HG03432 (cell line): ENCODE measurements around the gene ACTA1.
"Not testable (repeated sequence)": the region's sequence is repeated elsewhere in the genome, so short reads cannot be mapped to it uniquely, and the experiment has no call there.

Source experiments
- ATAC-seq: cut with Tn5 transposase; IDR thresholded peaks from one replicate; pipeline ENCODE4 v1.9.1; 2021; ENCODE audit warnings: mild to moderate bottlenecking, moderate library complexity; ENCODE audit not compliant: unreplicated experiment

Gene ACTA1

DNA sequence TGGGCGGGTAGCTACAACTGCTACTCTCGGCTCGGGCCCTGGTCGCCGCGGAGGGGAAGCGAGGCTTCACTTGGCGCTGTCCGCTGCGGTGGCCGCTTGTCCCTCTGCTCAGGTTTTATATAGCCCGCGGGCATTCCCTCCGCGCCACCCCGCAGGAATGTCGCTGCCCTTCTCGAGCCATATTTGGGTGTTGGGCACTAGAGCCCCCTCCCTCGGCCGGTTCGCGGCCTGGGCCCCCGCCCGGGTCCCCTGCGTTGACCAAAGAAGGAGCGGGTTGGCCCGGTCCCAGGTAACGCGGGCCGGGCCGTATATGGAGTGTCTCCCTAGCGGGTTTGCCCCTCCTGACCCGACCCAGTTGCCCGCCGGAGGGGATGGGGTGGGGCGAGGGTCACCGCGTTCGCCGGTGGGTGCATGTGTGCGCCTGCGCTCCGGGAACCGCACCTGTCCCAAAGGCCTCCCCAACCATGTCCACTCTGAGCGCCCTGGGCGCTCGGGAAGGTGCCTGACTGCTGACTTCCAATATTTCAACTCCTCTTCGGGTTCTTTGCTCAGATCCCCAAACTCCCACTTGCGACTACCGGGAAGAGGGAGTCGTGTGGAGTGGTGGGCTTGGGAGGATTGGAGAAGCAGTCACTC lies at the start of gene ACTA1:
Gene ACTA1, minus strand, starts transcription at position 90 of the 636 bp plus-strand sequence. CDS start 979 bp downstream, outside the sequence.
- no peak for ATAC-seq

DNA sequence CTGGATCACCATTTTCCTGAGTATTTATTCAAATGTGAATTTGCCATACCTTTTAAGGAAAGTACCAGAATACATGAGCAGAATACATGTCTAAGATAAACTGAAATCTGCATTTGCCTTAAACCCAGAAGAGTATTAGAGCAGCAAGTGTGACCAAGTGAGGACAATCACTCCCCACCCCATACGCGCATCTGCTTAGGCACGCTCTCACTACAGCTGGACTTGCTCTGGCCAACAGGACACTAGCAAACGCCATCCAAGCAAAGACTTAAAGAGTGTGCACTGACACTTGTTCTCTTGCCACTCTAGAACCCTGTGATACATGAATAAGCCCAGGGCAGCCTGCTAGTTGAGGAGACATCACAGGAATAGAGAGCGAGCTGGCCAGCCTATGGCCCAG lies 48.6 kb upstream of the ACTA1 start:
- no peak for ATAC-seq

DNA sequence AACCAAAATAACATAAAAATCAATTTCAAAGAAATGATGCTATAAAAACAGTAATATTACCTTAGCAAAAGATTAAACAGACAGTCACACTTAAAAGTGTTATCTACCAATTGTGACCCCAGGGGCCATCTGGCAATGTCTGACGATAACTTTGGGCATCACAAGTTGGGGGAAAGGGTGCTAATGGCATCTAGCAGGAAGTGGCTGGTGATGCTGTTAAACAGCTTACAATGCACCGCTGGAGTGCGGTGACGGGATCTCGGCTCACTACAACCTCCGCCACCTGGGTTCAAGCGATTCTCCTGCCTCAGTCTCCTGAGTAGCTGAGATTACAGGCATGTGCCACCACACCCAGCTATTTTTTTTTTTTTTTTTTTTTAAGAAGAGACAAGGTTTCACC lies 46.6 kb upstream of the ACTA1 start:
- ATAC-seq, result no peak

DNA sequence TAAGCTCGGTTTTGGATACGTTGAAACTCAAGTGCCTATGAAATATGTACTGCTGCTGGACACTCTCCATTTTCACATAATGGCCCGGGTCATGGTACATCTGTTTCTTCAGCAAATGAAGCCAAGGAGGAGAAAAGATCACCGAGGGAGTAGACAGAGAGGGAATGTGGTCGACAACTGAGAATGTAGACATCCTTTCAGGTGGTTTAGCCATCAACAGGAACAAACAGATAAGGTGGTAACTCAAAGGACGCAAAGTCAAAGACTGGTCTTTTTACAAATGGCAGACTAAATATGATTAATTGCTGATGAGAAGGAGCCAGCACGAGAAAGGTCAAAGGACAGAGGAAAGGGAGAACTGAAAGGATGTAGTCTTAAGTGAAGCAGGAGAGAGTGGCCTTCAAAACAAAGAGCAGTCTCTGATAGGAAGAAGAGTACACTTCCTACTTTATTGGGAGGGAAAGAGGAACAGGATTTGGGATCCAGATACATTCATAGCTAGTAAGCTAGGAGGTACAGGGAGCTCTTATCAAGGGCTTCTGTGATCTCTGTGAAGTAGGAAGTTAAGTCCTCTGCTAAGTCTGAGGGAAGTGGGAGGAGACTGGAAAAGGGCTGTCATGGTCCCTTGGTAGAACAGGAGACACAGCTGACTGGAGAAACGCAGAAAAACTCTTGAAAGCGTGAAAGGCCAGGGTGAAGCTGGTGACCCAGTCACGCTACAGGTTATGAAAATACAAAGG lies 45.9 kb upstream of the ACTA1 start:
- ATAC-seq, result peak; percentile 80

DNA sequence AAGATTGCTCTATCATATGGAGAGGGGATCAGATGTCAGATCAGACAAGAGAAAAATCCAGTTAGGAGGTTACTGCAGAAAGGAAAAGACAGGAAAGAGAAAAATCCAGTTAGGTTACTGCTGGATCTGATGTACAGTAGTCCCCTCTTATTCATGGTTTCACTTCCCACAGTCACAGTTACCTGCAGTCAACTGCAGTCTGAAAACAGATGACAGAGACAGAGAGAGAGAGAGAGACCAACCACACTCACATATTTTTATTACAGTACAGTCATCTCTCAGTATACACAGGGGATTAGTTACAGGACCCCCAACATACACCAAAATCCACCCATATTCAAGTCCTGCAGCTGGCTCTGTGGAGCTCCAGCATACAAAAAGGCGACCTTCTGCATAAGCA lies 45.0 kb upstream of the ACTA1 start:
- ATAC-seq, result peak; percentile 78

DNA sequence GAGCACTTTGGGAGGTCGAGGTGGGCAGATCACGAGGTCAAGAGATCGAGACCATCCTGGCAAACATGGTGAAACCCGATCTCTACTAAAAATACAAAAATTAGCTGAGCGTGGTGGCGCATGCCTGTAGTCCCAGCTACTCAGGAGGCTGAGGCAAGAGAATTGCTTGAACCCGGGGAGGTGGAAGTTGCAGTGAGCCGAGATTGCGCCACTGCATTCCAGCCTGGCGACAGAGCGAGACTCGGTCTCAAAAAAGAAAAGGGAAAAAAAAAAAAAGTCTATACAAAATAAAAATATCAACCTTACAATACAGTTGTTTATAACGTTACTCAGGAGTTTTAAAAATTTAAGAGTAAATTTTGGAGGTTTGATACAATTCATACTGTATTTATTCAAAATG lies 42.0 kb upstream of the ACTA1 start:
- ATAC-seq, result not testable (repeated sequence)

DNA sequence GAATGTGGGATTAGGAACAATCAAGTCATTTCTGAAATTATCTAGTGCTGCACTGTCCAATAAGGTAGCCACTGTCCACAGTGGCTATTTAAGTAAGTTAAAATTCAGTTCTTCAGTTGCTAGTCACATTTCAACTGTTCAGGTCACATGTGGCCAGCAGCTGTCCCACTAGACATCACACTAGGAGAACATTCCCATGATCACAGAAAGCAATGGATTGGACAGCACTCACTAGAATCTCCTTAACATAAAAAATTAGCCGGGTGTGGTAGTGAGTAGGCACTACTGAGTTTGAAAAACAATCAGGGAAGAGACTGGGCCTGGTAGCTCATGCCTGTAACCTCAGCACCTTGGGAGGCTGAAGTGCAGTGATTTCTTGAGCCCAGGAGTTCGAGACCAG lies 40.6 kb upstream of the ACTA1 start:
- ATAC-seq, result no peak

DNA sequence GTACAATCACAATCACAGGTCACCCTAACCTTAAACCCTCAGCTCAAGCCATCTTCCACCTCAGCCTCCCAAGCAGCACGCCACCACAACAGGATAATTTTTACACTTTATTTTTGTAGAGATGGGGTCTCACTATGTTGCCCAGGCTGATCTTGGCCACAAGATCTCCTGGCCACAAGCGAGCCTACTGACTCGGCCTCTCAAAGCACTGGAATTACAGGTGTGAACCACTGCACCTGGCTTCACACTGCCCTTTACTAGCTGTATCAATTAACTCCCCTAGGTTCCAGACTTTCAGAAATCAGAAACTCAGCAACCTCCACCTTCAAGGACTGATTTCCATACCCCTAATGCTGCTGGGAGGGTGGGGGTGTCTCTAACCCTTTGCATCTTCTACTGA lies 37.3 kb upstream of the ACTA1 start:
- no peak for ATAC-seq

DNA sequence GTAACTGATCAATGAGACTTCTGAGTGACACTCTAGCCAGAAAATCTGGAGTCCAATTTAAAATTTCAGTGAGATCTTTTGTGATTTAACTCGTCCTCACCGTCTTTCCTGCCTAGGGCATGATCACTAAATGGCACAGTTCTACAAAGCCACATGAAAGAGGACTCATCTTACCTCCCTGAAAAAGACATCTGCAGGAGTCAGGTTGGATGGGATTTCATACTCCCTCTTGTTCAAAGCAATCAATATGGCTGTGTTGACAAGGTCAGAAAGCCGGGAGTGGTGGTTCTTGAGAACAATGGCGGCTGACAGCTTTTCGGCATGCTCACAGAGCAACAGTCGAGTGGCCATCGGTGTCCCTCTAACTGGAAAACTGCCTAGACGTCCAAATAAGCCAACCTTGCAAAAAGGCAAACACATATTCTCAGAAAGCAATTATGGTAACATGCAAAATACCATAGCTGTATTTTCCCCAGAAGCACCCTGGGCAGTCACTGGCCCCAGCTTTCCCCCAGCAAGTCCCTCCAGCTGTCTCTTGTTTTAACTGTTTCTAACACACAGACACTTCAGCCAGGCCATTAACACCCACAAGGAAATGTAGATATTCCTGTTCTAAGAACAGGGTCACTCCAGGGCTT lies 36.6 kb upstream of the ACTA1 start:
- ATAC-seq, result no peak

DNA sequence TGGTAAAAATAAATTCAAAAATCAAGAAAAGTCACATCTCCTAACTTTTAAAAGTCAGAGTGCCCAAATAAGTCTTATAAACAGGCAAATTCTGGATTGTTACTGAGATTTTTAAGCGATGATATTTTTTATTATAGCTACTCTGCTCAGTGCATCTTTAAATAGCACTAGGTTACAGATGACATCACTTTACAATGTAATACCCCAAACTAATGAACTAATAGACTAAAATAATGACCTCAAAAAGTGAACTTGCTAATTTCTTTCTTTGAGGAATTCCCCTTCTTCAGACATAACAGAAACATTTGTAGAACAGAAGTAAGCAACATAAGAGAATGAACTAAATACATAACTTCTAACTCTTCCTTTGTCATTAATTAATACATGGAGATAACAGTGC lies 33.0 kb upstream of the ACTA1 start:
- no peak for ATAC-seq

DNA sequence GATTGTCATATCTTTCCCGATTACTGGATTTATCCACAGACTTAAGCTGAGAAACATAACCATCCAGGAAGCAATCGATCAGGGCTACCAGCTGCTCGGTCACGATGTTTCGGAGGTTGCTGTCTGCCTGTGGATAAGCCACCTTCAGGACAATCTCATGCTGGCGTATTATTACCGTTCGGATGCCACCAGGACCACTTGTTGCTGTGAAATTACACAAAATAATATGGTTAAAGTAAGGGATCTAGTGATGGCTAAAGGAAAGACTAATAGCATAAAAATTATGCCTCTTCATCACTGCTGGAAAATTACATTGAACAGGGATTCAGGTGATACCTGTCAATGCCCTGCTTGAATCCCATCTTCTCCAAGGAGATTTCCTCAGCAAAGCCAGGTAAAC lies 30.8 kb upstream of the ACTA1 start:
- ATAC-seq, result no peak

DNA sequence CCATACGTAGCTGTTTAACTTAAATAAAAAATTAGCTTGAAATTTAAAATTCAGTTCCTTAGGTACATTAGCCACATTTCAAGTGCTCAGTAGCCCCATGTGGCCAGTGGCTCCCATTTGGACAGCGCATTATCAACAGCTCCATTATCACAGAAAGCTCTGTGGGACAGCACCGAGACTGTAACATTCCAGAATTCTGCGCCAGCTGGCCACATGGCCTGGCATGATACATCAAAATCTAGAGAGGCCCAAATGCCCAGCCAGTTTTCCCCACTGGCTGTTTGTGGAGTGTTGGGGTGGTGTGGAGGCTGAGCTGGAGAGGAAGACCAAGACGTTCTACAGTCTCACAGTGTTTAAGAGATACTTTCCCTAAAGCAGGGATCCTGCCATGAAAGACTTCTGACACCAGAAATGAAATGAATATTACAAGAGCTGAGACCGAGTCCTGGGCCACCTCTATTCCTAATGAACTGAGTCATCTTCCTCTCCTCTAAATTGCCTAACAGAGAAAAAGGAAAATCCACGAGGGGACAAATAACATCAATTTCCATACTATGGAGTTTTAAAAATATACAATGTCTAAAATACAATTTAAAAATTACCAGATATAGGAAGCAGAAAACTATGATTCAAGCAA lies 27.3 kb upstream of the ACTA1 start:
- no peak for ATAC-seq

DNA sequence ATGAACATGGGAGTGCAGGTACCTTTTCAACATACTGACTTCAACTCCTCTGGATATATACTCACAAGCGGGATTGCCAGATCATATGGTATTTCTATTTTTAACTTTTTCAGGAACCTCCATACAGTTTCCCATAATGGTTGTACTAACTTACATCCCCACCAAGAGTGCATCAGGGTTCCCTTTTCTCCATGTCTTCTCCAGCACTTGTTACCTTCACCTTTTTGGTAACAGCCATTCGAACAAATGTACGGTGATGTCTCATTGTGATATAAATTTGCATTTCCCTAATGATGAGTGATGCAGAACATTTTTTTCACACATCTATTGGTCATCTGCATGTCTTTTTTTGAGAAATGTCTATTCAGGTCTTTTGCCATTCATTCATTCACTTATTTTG lies 25.9 kb upstream of the ACTA1 start:
- no peak for ATAC-seq

DNA sequence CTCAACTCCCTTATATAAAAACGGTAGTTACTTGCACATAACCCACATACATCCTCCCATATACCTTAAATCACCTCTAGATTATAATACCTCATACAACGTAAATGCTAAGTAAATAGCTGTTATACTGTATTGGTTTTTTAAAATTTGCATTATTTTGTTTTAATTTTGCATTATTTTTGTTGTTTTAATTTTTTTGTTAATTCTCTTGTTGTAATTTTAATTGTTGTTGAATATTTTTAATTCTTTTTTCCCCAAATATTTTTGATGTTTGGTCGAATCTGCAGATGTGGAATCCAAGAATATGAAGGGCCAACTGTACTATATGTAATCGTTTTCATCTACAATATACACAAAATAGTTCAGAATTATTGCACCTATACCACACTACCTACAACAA lies 23.5 kb upstream of the ACTA1 start:
- ATAC-seq, result no peak

DNA sequence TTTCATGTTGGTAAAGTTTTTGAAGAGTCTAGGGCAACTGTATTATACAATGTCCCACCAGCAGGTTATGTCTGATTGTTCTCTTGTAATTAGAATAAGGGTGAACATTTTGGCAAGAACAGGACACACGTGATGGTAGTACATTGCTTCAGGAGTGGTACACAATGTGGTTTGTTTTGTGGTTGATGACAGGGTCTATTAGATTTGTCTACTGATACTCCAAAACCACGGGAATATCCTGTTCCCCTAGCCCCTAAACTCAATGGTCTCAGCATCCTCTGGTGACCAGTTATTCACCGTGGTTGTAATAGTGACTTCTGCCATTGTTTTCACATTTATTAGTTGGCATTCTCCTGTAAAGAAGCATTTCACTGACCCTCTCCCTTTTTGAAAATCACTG lies 22.1 kb upstream of the ACTA1 start:
- ATAC-seq, result no peak

DNA sequence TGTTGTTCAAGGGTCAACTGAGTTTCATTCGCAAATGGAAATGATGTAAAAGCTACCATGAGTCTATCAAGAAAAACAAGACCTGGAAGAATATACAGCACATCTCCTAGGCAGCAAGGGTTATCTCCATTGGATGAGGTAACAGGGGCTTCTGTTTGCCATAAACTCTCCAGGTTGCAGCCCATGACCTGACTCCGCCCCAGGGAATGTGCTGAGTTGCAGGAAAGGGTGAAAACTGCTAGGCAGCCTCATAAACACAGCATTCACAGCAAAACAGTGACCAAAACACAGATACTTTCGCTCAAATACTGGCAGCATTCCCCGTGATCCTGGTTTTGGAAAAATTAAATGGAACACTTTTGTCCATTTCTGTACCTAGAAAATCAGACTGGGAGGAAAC lies 20.2 kb upstream of the ACTA1 start:
- ATAC-seq, result no peak

DNA sequence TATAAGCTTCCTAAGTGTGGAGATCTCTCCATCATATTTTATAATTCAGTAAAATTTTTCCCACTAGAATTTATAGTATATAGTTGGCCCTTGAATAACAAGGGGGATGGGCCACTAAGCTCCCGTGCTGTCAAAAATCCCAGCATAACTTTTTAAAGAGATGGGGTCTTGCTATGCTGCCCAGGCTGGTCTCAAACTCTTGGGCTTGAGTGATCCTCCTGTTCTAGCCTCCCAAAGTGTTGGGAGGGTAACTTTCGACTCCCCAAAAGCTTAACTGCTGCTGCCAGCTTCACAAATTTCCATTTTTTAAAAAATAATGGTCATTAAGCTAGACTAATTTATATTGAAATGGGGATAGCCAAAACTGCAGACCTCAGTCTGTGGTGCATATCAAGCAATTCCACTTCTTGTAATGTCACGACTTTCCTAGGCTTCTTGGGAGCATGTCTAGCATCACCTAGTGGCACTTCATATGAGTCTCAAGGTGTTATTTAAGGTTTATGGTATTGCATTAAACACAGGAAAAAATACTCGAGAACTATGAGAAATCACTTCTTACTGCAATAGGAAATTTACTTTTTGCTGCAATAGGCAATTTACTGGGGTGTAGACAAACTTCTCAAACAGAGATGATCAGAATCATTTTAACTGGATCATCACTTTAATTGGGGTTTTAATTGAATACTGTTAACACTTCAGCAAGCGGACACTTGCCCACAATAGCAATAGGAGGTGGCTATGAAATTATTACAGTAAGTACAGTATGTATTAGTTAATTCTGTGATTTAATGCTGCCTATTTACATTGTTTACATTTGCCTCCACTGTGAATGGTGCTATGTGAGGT lies 19.3 kb upstream of the ACTA1 start:
- no peak for ATAC-seq

DNA sequence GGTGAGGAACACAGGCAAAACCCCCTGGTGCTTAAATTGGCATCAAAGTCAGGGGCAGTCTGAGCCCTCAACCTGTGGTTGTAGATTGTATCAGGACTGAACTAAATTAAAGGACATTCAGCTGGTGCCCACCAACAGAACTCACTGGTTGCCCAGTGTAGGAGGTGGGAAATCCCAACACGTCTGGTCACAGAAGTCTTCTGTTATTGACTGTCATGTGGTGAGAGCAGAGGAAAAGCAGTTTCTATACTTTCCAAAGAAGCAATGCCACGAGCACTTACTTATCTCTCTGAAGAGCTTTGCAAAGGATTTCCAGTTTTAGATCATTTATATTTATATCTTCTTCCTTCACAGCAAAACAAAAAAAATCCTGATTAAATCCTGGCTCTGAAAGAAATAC lies 15.0 kb upstream of the ACTA1 start:
- ATAC-seq, result no peak

DNA sequence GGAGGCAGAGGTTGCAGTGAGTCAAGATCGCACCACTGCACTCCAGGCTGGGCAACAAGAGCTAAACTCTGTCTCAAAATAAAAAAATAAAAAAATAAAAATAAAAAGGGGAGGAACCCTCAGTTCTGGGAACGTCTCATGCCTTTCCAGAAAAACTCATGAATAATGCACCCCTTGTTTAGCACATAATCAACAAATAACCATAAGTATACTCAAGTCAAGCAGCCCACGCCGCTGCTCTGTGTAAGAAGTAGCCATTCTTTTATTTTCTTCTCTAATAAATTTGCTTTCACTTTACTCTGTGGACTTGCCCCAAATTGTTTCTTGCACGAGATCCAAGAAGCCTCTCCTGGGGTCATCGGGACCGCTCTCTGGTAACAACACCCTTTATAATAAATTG lies 14.5 kb upstream of the ACTA1 start:
- no peak for ATAC-seq

DNA sequence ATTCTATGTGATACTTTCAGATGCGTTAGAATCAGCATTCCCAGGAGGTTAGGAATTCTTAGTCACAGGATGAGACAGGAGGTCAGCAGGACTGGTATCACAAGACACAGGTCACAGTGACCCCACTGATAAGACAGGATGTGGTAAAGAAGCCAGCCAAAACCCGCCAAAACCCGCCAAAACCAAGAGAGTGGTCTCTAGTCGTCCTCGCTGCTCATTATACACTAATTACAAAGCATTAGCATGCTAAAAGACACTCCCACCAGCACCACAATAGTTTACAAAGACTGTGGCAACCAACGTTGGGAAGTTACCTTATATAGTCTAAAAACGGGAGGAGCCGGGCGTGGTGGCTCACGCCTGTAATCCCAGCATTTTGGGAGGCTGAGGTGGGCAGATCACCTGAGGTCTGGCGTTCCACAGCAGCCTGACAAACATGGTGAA lies 13.9 kb upstream of the ACTA1 start:
- no peak for ATAC-seq

DNA sequence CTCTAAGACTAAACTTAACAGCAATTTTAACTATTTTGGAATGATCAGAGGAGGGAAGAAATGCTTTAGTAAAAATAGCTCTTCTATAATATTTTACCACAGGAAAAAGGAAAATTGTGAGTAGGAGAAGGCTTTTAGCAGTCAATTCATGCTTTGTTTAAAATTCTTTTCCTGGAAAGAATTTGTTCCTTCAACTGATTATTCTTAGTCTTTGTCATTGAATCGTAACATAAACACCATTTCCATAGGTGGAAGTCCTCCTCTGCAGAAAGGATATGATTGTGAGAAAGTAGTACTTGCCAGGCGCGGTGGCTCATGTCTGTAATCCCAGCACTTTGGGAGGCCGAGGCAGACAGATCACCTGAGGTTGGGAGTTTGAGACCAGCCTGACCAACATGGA lies 11.9 kb upstream of the ACTA1 start:
- ATAC-seq, result no peak
